ENCODE measurements around the gene CIROP. TPM values are rescaled to one million over a fixed set of nuclear protein-coding genes. Genes with fewer than 3 reads are reported as not detected.

CIROP gene
- total RNA-seq, 4 donors from 2014 or later = not detected

GRCh38 chr14:23093991-23094665, 10.7 kb downstream of the CIROP start:
- H3K4me3 ChIP-seq (ENCODE audit: low read depth, poor library complexity, severe bottlenecking) = peak overlapping the region; percentile 65
- 0 to 1% methylated on average over 14 of the region's 14 CpGs for WGBS, 2 donors
- TF ChIP-seq CTCF (IDR thresholded peaks at IDR 0.05) (no peak), POLR2A (IDR thresholded peaks at IDR 0.05) (no peak)
- peak in 1 of 2 donors; percentile 53 for DNase-seq (ENCODE audit: low spot score in 2 of 2)
- intact Hi-C loops (cut with DNase I; ENCODE audit: low total_unique reads) = no loop called here

- intact Hi-C loops (cut with DNase I; ENCODE audit: low total_unique reads) = no loop called here
- DNase-seq (ENCODE audit: low spot score in 2 of 2) = no peak
- WGBS, 2 donors = 77 to 83% methylated on average over 2 of the region's 2 CpGs
Measured at GRCh38 chr14:23093526-23093925, 11.3 kb downstream of the CIROP start.

GRCh38 chr14:23093104-23093503, 11.7 kb downstream of the CIROP start:
- intact Hi-C loops (cut with DNase I; ENCODE audit: low total_unique reads) = no loop called here
- 57 to 68% methylated on average over 2 of the region's 2 CpGs for WGBS, 2 donors
- H3K4me3 ChIP-seq (ENCODE audit: low read depth, poor library complexity, severe bottlenecking) = no peak overlapping the region
- no peak for DNase-seq (ENCODE audit: low spot score in 2 of 2)
- TF ChIP-seq POLR2A (IDR thresholded peaks at IDR 0.05) = no peak
- TF ChIP-seq CTCF (IDR thresholded peaks at IDR 0.05) = no peak

More at GRCh38 chr14:23093526-23093925, 11.3 kb downstream of the CIROP start:
- H3K4me3 ChIP-seq (ENCODE audit: low read depth, poor library complexity, severe bottlenecking) = no peak overlapping the region
- TF ChIP-seq POLR2A (IDR thresholded peaks at IDR 0.05) (no peak), CTCF (IDR thresholded peaks at IDR 0.05) (no peak)

- peak in 1 of 2 donors; percentile 62 for DNase-seq (ENCODE audit: low spot score in 2 of 2)
- no peak overlapping the region for H3K4me3 ChIP-seq (ENCODE audit: low read depth, poor library complexity, severe bottlenecking)
- TF ChIP-seq CTCF (IDR thresholded peaks at IDR 0.05) (no peak), POLR2A (IDR thresholded peaks at IDR 0.05) (no peak)
- intact Hi-C loops (cut with DNase I; ENCODE audit: low total_unique reads) = no loop called here
- 83 to 85% methylated on average over 12 of the region's 12 CpGs for WGBS, 2 donors
Measured at GRCh38 chr14:23091294-23092225, 13.2 kb downstream of the CIROP start.

GRCh38 chr14:23090254-23090636, 14.5 kb downstream of the CIROP start:
- intact Hi-C loops (cut with DNase I; ENCODE audit: low total_unique reads) = no loop called here
- WGBS, 2 donors = 73 to 82% methylated on average over 4 of the region's 4 CpGs
- H3K4me3 ChIP-seq (ENCODE audit: low read depth, poor library complexity, severe bottlenecking) = no peak overlapping the region
- TF ChIP-seq POLR2A (IDR thresholded peaks at IDR 0.05) = no peak
- TF ChIP-seq CTCF (IDR thresholded peaks at IDR 0.05) = no peak
- no peak for DNase-seq (ENCODE audit: low spot score in 2 of 2)

Data from lower leg skin (tissue), 4 donors.